Tibial nerve (tissue), 3 donors: ENCODE data around the gene NFASC.

ENCODE experiments used
- CTCF ChIP-seq, 5 experiments: fragments of 200-600 bp in 3 of 5; fragments of 450-650 bp in 2 of 5; sonication (generic) in 3 of 5; IDR thresholded peaks; one replicate each; pipeline ENCODE4 v1.5.1; 2016 to 2019; ENCODE audit warnings: antibody characterized with exemption in 5 of 5, mild to moderate bottlenecking in 3 of 5, moderate library complexity in 2 of 5
- POLR2A ChIP-seq, 2 donors: fragments of 450-650 bp; IDR thresholded peaks; one replicate each; pipeline ENCODE4 v1.6.1; 2017; ENCODE audit warnings: antibody characterized with exemption in 2 of 2, mild to moderate bottlenecking in 2 of 2, moderate library complexity in 2 of 2

GRCh38 chr1:204835737-204836136 is 34.9 kb upstream of the NFASC start:
- TF ChIP-seq CTCF (IDR thresholded peaks at IDR 0.05) (no peak), POLR2A (IDR thresholded peaks at IDR 0.05) (no peak)
